A549 (cell line): ENCODE measurements around the gene PDILT.

Experiments
- POLR2A ChIP-seq: IDR thresholded peaks from 2 replicates; pipeline ENCODE4 v1.6.1; 2012; ENCODE audit warnings: mild to moderate bottlenecking, low read length
- REST ChIP-seq: fragments of 200-600 bp; sonication (generic); IDR thresholded peaks from 2 replicates; pipeline ENCODE4 v1.6.1; 2016; ENCODE audit warnings: antibody characterized with exemption, mild to moderate bottlenecking, moderate library complexity

- TF ChIP-seq REST (no peak), POLR2A (no peak)
Measured at GRCh38 chr16:20314575-20314974, 90.0 kb downstream of the PDILT start.
